ENCODE measurements around the gene TRIM61. TPM values are rescaled to one million over a fixed set of nuclear protein-coding genes. Genes with fewer than 3 reads are reported as not detected.
"Not testable (repeated sequence)": the region's sequence is repeated elsewhere in the genome, so short reads cannot be mapped to it uniquely, and the experiment has no call there.

The TRIM61 gene
- total RNA-seq, 1 donor, result 1.1 TPM

DNA sequence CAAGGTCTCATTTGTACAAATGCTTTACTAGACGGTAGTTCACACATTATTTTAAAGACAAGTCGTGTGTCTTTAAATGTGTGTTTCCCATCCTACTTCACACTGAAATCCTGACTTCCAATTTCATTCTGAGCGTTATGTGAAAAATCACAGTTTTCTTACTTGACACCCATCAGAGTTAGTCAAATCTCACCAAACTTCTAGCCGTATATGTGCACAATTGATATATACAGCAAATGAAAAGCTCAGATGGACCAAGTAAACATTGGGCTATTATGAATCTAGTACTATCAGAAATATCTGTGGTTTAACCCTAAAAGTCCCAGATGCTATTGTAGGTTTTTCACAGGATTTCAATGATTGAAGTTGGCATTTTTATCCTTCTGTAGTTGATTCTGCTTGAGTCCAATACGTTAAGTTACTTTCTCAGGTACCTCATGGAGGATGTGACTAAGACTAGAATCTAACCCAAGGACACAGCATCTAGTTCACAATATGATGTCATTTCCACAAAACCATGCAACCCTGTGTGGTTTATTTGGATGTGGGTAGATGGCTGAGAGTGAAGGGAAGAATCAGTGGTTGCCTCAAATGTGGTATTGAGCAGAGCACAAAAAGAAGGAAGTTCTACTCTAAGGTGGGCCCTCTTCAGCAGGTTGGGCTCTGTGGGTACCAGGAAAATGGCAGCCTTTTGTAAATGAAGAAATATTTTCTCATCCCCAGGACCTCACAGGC, 32.2 kb upstream of the TRIM61 start:
- TF ChIP-seq, protein P1, sequence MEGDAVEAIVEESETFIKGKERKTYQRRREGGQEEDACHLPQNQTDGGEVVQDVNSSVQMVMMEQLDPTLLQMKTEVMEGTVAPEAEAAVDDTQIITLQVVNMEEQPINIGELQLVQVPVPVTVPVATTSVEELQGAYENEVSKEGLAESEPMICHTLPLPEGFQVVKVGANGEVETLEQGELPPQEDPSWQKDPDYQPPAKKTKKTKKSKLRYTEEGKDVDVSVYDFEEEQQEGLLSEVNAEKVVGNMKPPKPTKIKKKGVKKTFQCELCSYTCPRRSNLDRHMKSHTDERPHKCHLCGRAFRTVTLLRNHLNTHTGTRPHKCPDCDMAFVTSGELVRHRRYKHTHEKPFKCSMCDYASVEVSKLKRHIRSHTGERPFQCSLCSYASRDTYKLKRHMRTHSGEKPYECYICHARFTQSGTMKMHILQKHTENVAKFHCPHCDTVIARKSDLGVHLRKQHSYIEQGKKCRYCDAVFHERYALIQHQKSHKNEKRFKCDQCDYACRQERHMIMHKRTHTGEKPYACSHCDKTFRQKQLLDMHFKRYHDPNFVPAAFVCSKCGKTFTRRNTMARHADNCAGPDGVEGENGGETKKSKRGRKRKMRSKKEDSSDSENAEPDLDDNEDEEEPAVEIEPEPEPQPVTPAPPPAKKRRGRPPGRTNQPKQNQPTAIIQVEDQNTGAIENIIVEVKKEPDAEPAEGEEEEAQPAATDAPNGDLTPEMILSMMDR (IDR thresholded peaks at IDR 0.05; ENCODE audit: insufficient read depth, low read length), result no peak
- no peak overlapping the region for H3K4me3 ChIP-seq (ENCODE audit: low read depth, low read length)
- DNase-seq (ENCODE audit: low read depth), result no peak

DNA sequence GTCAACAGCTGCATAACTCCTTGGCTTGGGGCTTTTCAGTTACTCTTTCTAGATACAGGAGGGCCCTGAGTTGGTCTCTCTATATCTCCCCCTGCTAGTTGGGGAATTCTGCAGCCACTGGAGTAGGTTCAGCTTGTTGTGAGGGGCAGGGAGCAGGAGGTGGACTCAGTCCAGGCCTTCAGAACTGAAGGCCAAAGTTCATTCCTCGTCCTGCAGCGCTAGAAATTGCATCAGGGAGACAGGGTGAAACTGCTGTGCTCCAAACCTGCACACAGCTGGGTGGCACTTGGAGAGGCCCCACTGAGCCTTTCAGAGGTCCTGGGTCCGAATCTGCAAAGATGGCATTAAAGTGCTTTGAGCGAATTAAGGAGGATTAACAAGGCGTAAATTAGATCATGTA, 29.4 kb upstream of the TRIM61 start:
- TF ChIP-seq, protein P1 (IDR thresholded peaks at IDR 0.05; ENCODE audit: insufficient read depth, low read length), result no peak
- no peak for DNase-seq (ENCODE audit: low read depth)
- no peak overlapping the region for H3K4me3 ChIP-seq (ENCODE audit: low read depth, low read length)

DNA sequence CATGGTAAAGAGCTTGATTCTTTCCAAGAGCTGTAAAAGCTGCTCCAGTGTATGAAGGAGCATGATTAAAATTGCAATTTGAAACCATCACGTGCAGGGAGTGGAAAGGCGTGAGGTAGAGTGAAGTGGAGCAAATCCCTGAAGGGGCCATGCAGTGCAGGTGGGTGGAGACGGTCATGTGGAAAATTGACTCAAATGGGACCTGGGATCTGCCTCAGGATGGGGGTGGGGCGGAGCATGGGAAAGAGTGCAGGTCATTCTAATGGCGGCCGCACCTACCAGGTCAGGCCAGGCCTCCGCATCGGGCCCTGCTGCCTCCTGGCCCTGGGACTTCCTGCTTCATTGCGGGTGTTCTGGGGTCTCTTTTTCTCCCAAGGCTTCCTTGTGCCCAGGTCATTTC, 29.0 kb upstream of the TRIM61 start:
- DNase-seq (ENCODE audit: low read depth), result no peak
- TF ChIP-seq, protein P1 (IDR thresholded peaks at IDR 0.05; ENCODE audit: insufficient read depth, low read length), result no peak
- H3K4me3 ChIP-seq (ENCODE audit: low read depth, low read length), result no peak overlapping the region

DNA sequence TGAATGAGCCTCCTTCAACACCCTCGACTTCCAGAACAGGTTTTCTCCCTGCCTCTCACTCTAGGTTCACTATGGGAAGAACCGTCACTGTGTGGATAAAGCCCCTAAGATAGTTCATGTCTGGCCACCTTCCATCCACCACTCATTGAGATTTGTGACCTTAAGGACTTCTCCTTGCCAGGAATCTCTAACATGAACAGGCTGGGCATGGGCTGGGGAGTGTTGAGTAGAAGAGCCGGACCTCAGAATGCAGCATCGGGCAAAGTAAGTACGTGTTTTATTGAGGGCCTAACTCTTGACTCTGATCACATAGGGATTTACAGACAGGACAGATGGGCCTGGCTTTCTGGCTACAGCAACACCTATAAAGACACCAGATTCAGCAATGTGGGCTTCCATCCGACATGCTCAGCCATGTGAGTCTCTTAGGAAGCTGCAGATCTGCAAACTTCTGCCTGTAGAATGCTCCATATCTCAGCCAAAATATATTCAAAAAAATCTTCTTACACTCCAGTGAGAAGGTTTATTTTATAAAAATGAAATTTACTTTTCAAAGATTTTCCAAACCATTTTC, 28.0 kb upstream of the TRIM61 start:
- DNase-seq (ENCODE audit: low read depth), result no peak
- no peak overlapping the region for H3K4me3 ChIP-seq (ENCODE audit: low read depth, low read length)
- TF ChIP-seq, protein P1 (IDR thresholded peaks at IDR 0.05; ENCODE audit: insufficient read depth, low read length), result no peak

DNA sequence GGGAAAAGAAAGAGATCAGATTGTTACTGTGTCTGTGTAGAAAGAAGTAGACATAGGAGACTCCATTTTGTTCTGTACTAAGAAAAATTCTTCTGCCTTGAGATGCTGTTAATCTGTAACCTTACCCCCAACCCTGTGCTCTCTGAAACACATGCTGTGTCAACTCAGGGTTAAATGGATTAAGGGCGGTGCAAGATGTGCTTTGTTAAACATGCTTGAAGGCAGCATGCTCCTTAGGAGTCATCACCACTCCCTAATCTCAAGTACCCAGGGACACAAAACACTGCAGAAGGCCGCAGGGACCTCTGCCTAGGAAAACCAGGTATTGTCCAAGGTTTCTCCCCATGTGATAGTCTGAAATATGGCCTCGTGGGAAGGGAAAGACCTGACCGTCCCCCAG, 24.5 kb upstream of the TRIM61 start:
- DNase-seq (ENCODE audit: low read depth); H3K4me3 ChIP-seq (ENCODE audit: low read depth, low read length): not testable (repeated sequence)

DNA sequence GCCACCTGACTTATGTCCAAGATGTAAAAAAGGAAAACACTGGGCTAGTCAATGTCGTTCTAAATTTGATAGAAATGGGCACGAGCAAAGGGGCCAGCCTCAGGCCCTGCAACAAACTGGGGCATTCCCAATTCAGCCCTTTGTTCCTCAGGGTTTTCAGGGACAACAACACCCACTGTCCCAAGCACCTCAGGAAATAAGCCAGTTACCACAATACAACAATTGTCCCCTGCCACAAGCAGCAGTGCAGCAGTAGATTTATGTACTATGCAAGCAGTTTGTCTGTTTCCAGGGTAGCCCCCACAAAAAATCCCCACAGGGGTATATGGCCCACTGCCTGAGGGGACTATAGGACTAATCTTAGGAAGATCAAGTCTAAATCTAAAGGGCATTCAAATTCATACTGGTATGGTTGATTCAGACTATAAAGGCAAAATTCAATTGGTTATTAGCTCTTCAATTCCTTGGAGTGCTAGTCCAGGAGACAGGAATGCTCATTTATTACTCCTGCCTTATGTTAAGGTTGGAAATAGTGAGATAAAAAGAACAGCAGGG, 21.1 kb upstream of the TRIM61 start:
- not testable (repeated sequence) for DNase-seq (ENCODE audit: low read depth)

DNA sequence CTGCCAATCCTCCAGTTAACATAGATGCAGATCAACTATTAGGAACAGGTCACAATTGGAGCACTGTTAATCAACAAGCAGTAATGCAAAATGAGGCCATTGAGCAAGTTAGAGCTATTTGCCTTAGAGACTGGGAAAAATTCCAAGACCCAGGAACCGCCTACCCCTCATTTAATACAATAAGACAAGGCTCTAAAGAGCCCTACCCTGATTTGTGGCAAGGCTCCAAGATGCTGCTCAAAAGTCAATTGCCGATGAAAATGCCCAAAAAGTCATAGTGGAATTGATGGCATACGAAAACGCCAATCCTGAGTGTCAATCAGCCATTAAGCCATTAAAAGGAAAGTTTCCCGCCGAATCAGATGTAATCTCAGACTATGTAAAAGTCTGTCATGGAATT, 20.5 kb upstream of the TRIM61 start:
- TF ChIP-seq, protein P1 (IDR thresholded peaks at IDR 0.05; ENCODE audit: insufficient read depth, low read length), result no peak
- no peak overlapping the region for H3K4me3 ChIP-seq (ENCODE audit: low read depth, low read length)
- no peak for DNase-seq (ENCODE audit: low read depth)

More for the DNA sequence above, 21.1 kb upstream of the TRIM61 start:
- H3K4me3 ChIP-seq (ENCODE audit: low read depth, low read length), result not testable (repeated sequence)

DNA sequence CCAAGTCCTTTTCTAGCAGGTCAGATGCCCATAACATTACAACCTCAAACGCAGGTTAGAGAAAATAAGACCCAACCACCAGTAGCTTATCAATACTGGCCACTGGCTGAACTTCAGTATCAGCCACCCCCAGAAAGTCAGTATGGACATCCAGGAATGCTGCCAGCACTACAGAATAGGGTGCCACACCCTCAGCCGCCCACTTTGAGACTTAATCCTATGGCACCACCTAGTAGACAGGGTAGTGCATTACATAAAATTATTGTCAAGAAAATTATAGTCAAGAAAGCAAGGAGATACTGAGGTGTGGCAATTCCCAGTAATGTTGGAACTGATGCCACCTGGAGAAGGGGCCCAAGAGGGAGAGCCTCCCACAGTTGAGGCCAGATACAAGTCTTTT, 19.9 kb upstream of the TRIM61 start:
- TF ChIP-seq, protein P1 (IDR thresholded peaks at IDR 0.05; ENCODE audit: insufficient read depth, low read length), result no peak
- DNase-seq (ENCODE audit: low read depth), result no peak
- no peak overlapping the region for H3K4me3 ChIP-seq (ENCODE audit: low read depth, low read length)

DNA sequence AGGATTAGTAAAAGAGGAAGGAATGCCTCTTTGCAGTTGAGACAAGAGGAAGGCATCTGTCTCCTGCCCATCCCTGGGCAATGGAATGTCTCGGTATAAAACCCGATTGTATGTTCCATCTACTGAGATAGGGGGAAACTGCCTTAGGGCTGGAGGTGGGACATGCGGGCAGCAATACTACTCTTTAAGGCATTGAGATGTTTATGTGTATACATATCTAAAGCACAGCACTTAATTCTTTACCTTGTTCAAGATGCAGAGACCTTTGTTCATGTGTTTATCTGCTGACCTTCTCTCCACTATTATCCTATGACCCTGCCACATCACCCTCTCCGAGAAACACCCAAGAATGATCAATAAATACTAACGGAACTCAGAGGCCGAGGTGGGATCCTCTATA, 18.7 kb upstream of the TRIM61 start:
- not testable (repeated sequence) for DNase-seq (ENCODE audit: low read depth); H3K4me3 ChIP-seq (ENCODE audit: low read depth, low read length)

DNA sequence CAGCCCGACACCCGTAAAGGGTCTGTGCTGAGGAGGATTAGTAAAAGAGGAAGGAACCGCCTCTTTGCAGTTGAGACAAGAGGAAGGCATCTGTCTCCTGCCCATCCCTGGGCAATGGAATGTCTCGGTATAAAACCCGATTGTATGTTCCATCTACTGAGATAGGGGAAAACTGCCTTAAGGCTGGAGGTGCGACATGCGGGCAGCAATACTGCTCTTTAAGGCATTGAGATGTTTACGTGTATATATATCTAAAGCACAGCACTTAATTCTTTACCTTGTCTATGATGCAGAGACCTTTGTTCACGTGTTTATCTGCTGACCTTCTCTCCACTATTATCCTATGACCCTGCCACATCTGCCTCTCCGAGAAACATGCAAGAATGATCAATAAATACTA, 13.3 kb upstream of the TRIM61 start:
- not testable (repeated sequence) for H3K4me3 ChIP-seq (ENCODE audit: low read depth, low read length); DNase-seq (ENCODE audit: low read depth)

Data from fibroblast of the aortic adventitia (primary cell).